ENCODE measurements around the gene PRKRA. TPM values are rescaled to one million over a fixed set of nuclear protein-coding genes. Genes with fewer than 3 reads are reported as not detected.

Gene PRKRA
- polyA plus RNA-seq, 1 of the 3 experiments (the other 2 are of a cell fraction): 44.3 TPM

DNA sequence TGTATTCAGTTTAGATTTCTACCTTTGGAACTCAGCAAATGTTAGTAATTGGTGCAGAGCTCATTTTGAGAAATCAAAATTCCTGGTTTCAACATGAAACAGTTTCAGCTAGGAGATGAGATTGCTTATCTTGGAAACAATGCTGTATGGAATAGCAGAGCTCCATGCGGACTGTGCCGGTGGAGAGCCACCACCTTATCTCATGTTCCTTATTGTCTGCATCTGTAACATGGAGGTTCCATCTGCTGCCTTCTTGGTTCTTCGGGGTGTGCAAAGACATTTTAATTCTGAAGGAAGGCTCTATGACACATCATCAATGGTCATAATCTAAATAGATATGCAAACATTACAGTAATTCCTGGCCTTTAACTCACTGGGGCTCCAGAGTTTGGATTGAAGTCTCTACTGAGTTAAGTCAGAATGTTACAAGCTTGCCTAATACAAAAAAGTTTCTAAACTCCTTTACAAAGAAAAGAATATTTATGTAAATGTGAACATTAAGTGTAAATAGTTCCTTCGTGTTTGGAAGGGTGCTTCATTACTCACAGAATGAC is 65.3 kb downstream of the PRKRA start (continued):
- TF ChIP-seq, protein P1, sequence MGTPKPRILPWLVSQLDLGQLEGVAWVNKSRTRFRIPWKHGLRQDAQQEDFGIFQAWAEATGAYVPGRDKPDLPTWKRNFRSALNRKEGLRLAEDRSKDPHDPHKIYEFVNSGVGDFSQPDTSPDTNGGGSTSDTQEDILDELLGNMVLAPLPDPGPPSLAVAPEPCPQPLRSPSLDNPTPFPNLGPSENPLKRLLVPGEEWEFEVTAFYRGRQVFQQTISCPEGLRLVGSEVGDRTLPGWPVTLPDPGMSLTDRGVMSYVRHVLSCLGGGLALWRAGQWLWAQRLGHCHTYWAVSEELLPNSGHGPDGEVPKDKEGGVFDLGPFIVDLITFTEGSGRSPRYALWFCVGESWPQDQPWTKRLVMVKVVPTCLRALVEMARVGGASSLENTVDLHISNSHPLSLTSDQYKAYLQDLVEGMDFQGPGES (IDR thresholded peaks at IDR 0.05; ENCODE audit: low read depth, low read length): no peak
- TF ChIP-seq, protein P2, sequence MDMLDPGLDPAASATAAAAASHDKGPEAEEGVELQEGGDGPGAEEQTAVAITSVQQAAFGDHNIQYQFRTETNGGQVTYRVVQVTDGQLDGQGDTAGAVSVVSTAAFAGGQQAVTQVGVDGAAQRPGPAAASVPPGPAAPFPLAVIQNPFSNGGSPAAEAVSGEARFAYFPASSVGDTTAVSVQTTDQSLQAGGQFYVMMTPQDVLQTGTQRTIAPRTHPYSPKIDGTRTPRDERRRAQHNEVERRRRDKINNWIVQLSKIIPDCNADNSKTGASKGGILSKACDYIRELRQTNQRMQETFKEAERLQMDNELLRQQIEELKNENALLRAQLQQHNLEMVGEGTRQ (IDR thresholded peaks at IDR 0.05; ENCODE audit: borderline replicate concordance, low read depth, low read length): no peak
- TF ChIP-seq RCOR1 (IDR thresholded peaks at IDR 0.05; ENCODE audit: low read length): no peak
- no peak for TF ChIP-seq MXI1 (IDR thresholded peaks at IDR 0.05; ENCODE audit: low read depth, low read length)

DNA sequence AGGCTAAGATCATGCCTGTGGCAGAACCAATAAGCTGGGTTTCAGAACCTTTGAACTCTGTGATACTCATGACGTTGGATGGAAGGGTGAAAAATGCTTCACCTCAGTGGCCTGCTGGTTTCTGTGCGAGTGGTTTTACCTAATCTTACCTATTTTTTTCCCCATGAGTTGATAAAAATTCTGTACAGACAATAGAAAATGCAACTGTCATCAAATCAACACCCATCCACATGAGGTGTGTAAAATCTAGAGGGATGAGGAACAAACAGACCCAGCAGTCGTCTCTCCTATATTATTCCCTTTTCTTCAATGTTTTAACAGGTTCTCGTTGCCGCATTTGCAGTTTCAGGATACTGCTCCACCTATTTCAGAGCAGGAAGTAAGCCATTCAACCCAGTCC is 67.3 kb downstream of the PRKRA start:
- 87% methylated on average over 5 of the region's 5 CpGs for WGBS (ENCODE audit: low lambda C conversion rate)
- ChIA-PET POLR2A (no interaction called here), CTCF (no interaction called here)

More for the DNA sequence above, 67.3 kb downstream of the PRKRA start:
- Histone ChIP-seq H3K4me1 (ENCODE audit: control insufficient read depth in 1 of 2, insufficient read depth in 2 of 2, low read depth in 1 of 2, low read length in 1 of 2) (no peaks in the 10 kb centered on the region; a peak in 1 of 4 replicates), H3K9ac (no peak overlapping the region), H3K27me3 (ENCODE audit: insufficient read depth) (no peaks in the 10 kb centered on the region), H3K4me2 (no peak overlapping the region), H3F3A (replicated peaks; ENCODE audit: insufficient read depth) (no peaks in the 10 kb centered on the region), H3K9me2 (no peaks in the 10 kb centered on the region), H3K79me2 (ENCODE audit: insufficient read depth) (no peaks in the 10 kb centered on the region), H3K27ac (ENCODE audit: low read depth in 2 of 2, low read length in 1 of 2) (no peak overlapping the region), H3K4me3 (ENCODE audit: low read depth in 2 of 2, low read length in 1 of 2) (no peak overlapping the region), H2AFZ (ENCODE audit: low read depth) (no peak overlapping the region), H3K9me3 (no peaks in the 10 kb centered on the region), H4K20me1 (ENCODE audit: insufficient read depth) (no peaks in the 10 kb centered on the region), H3K36me3 (replicated peaks in 1 of 2; ENCODE audit: control insufficient read depth in 1 of 2, insufficient read depth in 2 of 2, low read length in 1 of 2) (peaks cover 0 to 12% of the 10 kb centered on the region in 2 experiments)
- DNase-seq: no peak
- TF ChIP-seq NRF1 (IDR thresholded peaks at IDR 0.05; ENCODE audit: low read depth, low read length): no peak
- TF ChIP-seq GATA2 (CRISPR knock-in tag; IDR thresholded peaks at IDR 0.05): no peak
- no peak for TF ChIP-seq FOSL2 (IDR thresholded peaks at IDR 0.05; ENCODE audit: borderline replicate concordance, low read depth)

Other genes with a start within 250 kb of the PRKRA start
- 5.3 and 10.8 TPM in 2 replicates for gene PJVK, start 203 bp upstream of the PRKRA start, polyA plus RNA-seq (2012; rRNA removed)
- gene FKBP7, start 27.4 kb upstream of the PRKRA start, polyA plus RNA-seq (2012; rRNA removed): 34.7 and 35.6 TPM in 2 replicates
- gene PLEKHA3, start 29.3 kb upstream of the PRKRA start, polyA plus RNA-seq (2012; rRNA removed): 5.7 and 6.4 TPM in 2 replicates

Measured in SK-N-SH (cell line).